H9 (cell line): ENCODE results near the gene FAM219A. TPM values are rescaled to one million over a fixed set of nuclear protein-coding genes. Genes with fewer than 3 reads are reported as not detected.

Experiments
- DNase-seq: peaks from one replicate; pipeline ENCODE4 v3.0.0-alpha.2; 2017
- H2AFZ ChIP-seq: one replicate; pipeline ENCODE4 v1.6.1; 2013; ENCODE audit warnings: mild to moderate bottlenecking, low read length, control low read depth, moderate library complexity
- H2AK5ac ChIP-seq: 2 replicates; pipeline ENCODE4 v1.6.1; 2013; ENCODE audit warnings: low read length, control low read depth, mixed read lengths; ENCODE audit not compliant: insufficient read length
- H2BK120ac ChIP-seq: one replicate; pipeline ENCODE4 v1.6.1; 2013; ENCODE audit warnings: low read depth, mild to moderate bottlenecking, low read length, control low read depth, inconsistent platforms; ENCODE audit not compliant: poor library complexity, severe bottlenecking
- H2BK12ac ChIP-seq: 2 replicates; pipeline ENCODE4 v1.6.1; 2013; ENCODE audit warnings: low read length, control low read depth, mixed read lengths, low read depth; ENCODE audit not compliant: insufficient read length
- H2BK15ac ChIP-seq: 2 replicates; pipeline ENCODE4 v1.6.1; 2013; ENCODE audit warnings: low read depth, low read length, control low read depth
- H2BK20ac ChIP-seq: one replicate; pipeline ENCODE4 v1.6.1; 2013; ENCODE audit warnings: low read depth, mild to moderate bottlenecking, low read length, control low read depth, inconsistent platforms; ENCODE audit not compliant: poor library complexity, severe bottlenecking
- H2BK5ac ChIP-seq: 2 replicates; pipeline ENCODE4 v1.6.1; 2013; ENCODE audit warnings: low read length, control low read depth, mixed read lengths; ENCODE audit not compliant: insufficient read length
- H3K14ac ChIP-seq: 2 replicates; pipeline ENCODE4 v1.6.1; 2013; ENCODE audit warnings: low read length, control low read depth; ENCODE audit not compliant: insufficient read depth
- H3K18ac ChIP-seq: 2 replicates; pipeline ENCODE4 v1.6.1; 2013; ENCODE audit warnings: low read depth, mild to moderate bottlenecking, mixed read lengths, low read length, control low read depth; ENCODE audit not compliant: insufficient read length
- H3K23ac ChIP-seq: 2 replicates; pipeline ENCODE4 v1.6.1; 2013; ENCODE audit warnings: low read length, control low read depth, mixed read lengths, low read depth; ENCODE audit not compliant: insufficient read length
- H3K23me2 ChIP-seq: 2 replicates; pipeline ENCODE4 v1.6.1; 2013; ENCODE audit warnings: low read depth, mild to moderate bottlenecking, mixed read lengths, low read length, control low read depth; ENCODE audit not compliant: insufficient read length, poor library complexity, severe bottlenecking
- H3K27ac ChIP-seq: 2 replicates; pipeline ENCODE4 v1.5.1; 2013; ENCODE audit warnings: low read length, control low read depth, mixed read lengths, low read depth; ENCODE audit not compliant: insufficient read length
- H3K27me3 ChIP-seq: 2 replicates; pipeline ENCODE4 v1.6.1; 2013; ENCODE audit warnings: low read length, control low read depth, inconsistent platforms; ENCODE audit not compliant: insufficient read depth
- H3K4ac ChIP-seq: 2 replicates; pipeline ENCODE4 v1.6.1; 2013; ENCODE audit warnings: low read depth, mild to moderate bottlenecking, control low read depth, inconsistent platforms, low read length, moderate library complexity
- H3K4me1 ChIP-seq: 2 replicates; pipeline ENCODE4 v1.6.1; 2013; ENCODE audit warnings: low read length, control low read depth, inconsistent platforms; ENCODE audit not compliant: insufficient read depth
- H3K4me2 ChIP-seq: 2 replicates; pipeline ENCODE4 v1.6.1; 2013; ENCODE audit warnings: low read length, control low read depth, mixed read lengths; ENCODE audit not compliant: insufficient read length, insufficient read depth
- H3K56ac ChIP-seq: 2 replicates; pipeline ENCODE4 v1.6.1; 2013; ENCODE audit warnings: low read depth, mild to moderate bottlenecking, mixed read lengths, low read length, control low read depth; ENCODE audit not compliant: insufficient read length
- H3K79me1 ChIP-seq: 2 replicates; pipeline ENCODE4 v1.6.1; 2013; ENCODE audit warnings: low read depth, mild to moderate bottlenecking, moderate library complexity, low read length, control low read depth, inconsistent platforms; ENCODE audit not compliant: insufficient read depth, poor library complexity, severe bottlenecking
- H3K79me2 ChIP-seq: 2 replicates; pipeline ENCODE4 v1.6.1; 2013; ENCODE audit warnings: low read length, control low read depth, inconsistent platforms; ENCODE audit not compliant: insufficient read depth
- H3K9ac ChIP-seq: 2 replicates; pipeline ENCODE4 v1.6.1; 2013; ENCODE audit warnings: low read length, control low read depth, mixed read lengths; ENCODE audit not compliant: insufficient read length; ENCODE audit errors: extremely low read depth
- H3K9me3 ChIP-seq: one replicate; pipeline ENCODE4 v1.6.1; 2013; ENCODE audit warnings: low read depth, low read length, inconsistent platforms; ENCODE audit not compliant: control insufficient read depth
- H3T11ph ChIP-seq: one replicate; pipeline ENCODE4 v1.6.1; 2013; ENCODE audit warnings: mild to moderate bottlenecking, low read length, control low read depth, inconsistent platforms
- H4K20me1 ChIP-seq: one replicate; pipeline ENCODE4 v1.6.1; 2013; ENCODE audit not compliant: control insufficient read depth, insufficient read length, insufficient read depth
- H4K5ac ChIP-seq: 2 replicates; pipeline ENCODE4 v1.6.1; 2013; ENCODE audit warnings: low read depth, mild to moderate bottlenecking, mixed read lengths, low read length, control low read depth; ENCODE audit not compliant: insufficient read length
- H4K8ac ChIP-seq: replicated peaks from 2 replicates; pipeline ENCODE4 v1.6.1; 2013; ENCODE audit warnings: low read length, control low read depth, mixed read lengths, low read depth; ENCODE audit not compliant: insufficient read length
- H4K91ac ChIP-seq: 2 replicates; pipeline ENCODE4 v1.6.1; 2013; ENCODE audit warnings: low read depth, mild to moderate bottlenecking, moderate library complexity, mixed read lengths, low read length, control low read depth; ENCODE audit not compliant: insufficient read length
- H3K27ac Mint-ChIP-seq, 3 experiments: 2 replicates in 2 of 3; 3 replicates in 1 of 3; pipeline ENCODE4 v1.8.0; 2020 to 2021; ENCODE audit warnings: mixed read lengths in 3 of 3, mild to moderate bottlenecking in 1 of 3, moderate library complexity in 1 of 3
- H3K27me3 Mint-ChIP-seq: 2 replicates; pipeline ENCODE4 v1.8.0; 2021; ENCODE audit warnings: low read depth, mild to moderate bottlenecking, moderate library complexity, mixed read lengths
- H3K36me3 Mint-ChIP-seq, 3 experiments: 2 replicates in 2 of 3; 3 replicates in 1 of 3; pipeline ENCODE4 v1.8.0; 2020 to 2021; ENCODE audit warnings: low read depth in 3 of 3, mixed read lengths in 3 of 3; ENCODE audit not compliant: insufficient read depth in 1 of 3
- H3K4me1 Mint-ChIP-seq, 2 experiments: 2 replicates each; pipeline ENCODE4 v1.8.0; 2020; ENCODE audit warnings: mixed read lengths in 2 of 2
- H3K4me3 Mint-ChIP-seq, 2 experiments: 2 replicates in 1 of 2; 3 replicates in 1 of 2; pipeline ENCODE4 v1.8.0; 2020 to 2021; ENCODE audit warnings: mild to moderate bottlenecking in 2 of 2, mixed read lengths in 2 of 2, moderate library complexity in 1 of 2
- H3K9me3 Mint-ChIP-seq, 2 experiments: 2 replicates in 1 of 2; 3 replicates in 1 of 2; pipeline ENCODE4 v1.8.0; 2020; ENCODE audit warnings: mild to moderate bottlenecking in 2 of 2, mixed read lengths in 2 of 2, moderate library complexity in 1 of 2
- WGBS: extraction: QIAGEN DNeasy Blood & Tissue Kit; methylation state at CpG from one replicate; pipeline ENCODE4 v1.1.7; 2013; ENCODE audit warnings: missing lambda C conversion rate, low lambda C conversion rate, mixed read lengths; ENCODE audit not compliant: insufficient read length; ENCODE audit errors: extremely low coverage; 5-methylcytosine and 5-hydroxymethylcytosine counted together
- total RNA-seq: library from RNA; stranded (reverse); gene quantifications from 2 replicates; pipeline ENCODE4 v1.2.1, GENCODE V29; 2021
- TF ChIP-seq, protein P1 (sequence below): fragments of 200-600 bp; sonication (generic); conservative IDR thresholded peaks from 3 replicates; pipeline ENCODE4 v1.8.0; 2021; ENCODE audit warnings: antibody characterized with exemption, mild to moderate bottlenecking

FAM219A gene
- total RNA-seq, 1 experiment from 2014 or later: 16.7 TPM

GRCh38 chr9:34382879-34383278 is 75.5 kb downstream of the FAM219A start:
- H3K18ac ChIP-seq: no peak overlapping the region
- H2BK12ac ChIP-seq: no peak overlapping the region
- no peak overlapping the region for H3K27ac Mint-ChIP-seq
- no peak overlapping the region for H4K8ac ChIP-seq
- H3K23me2 ChIP-seq: peaks cover 21% of the 10 kb centered on the region
- H2BK15ac ChIP-seq: no peak overlapping the region
- no peak overlapping the region for H2AFZ ChIP-seq
- TF ChIP-seq, protein P1, sequence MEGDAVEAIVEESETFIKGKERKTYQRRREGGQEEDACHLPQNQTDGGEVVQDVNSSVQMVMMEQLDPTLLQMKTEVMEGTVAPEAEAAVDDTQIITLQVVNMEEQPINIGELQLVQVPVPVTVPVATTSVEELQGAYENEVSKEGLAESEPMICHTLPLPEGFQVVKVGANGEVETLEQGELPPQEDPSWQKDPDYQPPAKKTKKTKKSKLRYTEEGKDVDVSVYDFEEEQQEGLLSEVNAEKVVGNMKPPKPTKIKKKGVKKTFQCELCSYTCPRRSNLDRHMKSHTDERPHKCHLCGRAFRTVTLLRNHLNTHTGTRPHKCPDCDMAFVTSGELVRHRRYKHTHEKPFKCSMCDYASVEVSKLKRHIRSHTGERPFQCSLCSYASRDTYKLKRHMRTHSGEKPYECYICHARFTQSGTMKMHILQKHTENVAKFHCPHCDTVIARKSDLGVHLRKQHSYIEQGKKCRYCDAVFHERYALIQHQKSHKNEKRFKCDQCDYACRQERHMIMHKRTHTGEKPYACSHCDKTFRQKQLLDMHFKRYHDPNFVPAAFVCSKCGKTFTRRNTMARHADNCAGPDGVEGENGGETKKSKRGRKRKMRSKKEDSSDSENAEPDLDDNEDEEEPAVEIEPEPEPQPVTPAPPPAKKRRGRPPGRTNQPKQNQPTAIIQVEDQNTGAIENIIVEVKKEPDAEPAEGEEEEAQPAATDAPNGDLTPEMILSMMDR: no peak
- no peaks in the 10 kb centered on the region; a peak in 1 of 7 replicates for H3K36me3 Mint-ChIP-seq
- H3K27ac ChIP-seq: no peak overlapping the region
- no peak overlapping the region for H2BK5ac ChIP-seq
- no peak overlapping the region for H3K9ac ChIP-seq
- H4K20me1 ChIP-seq: no peaks in the 10 kb centered on the region
- no CpG with 5 or more reads among the region's 3 CpGs for WGBS
- H3K4me1 ChIP-seq: no peaks in the 10 kb centered on the region
- H3K4me2 ChIP-seq: no peak overlapping the region
- peaks cover 9 to 19% of the 10 kb centered on the region in 2 experiments for H3K4me1 Mint-ChIP-seq
- H2AK5ac ChIP-seq: no peak overlapping the region
- no peak overlapping the region for H3K4ac ChIP-seq
- H4K91ac ChIP-seq: no peak overlapping the region
- no peak overlapping the region for H3K56ac ChIP-seq
- no peaks in the 10 kb centered on the region for H3K9me3 ChIP-seq
- H3K9me3 Mint-ChIP-seq: no peaks in the 10 kb centered on the region
- H3K14ac ChIP-seq: no peak overlapping the region
- H3K4me3 Mint-ChIP-seq: no peak overlapping the region; a peak in 1 of 5 replicates
- H2BK120ac ChIP-seq: no peak overlapping the region
- H3K23ac ChIP-seq: no peak overlapping the region
- H3K27me3 ChIP-seq: peaks cover 2% of the 10 kb centered on the region; the same call in 1 of the 2 replicates
- no peak overlapping the region for H3T11ph ChIP-seq
- no peak overlapping the region for H2BK20ac ChIP-seq
- H3K27me3 Mint-ChIP-seq: peaks cover 60% of the 10 kb centered on the region
- no peaks in the 10 kb centered on the region for H3K79me2 ChIP-seq
- DNase-seq: no peak
- H3K79me1 ChIP-seq: no peaks in the 10 kb centered on the region
- H4K5ac ChIP-seq: no peak overlapping the region
